ENCODE measurements around the gene CTSC.

DNA sequence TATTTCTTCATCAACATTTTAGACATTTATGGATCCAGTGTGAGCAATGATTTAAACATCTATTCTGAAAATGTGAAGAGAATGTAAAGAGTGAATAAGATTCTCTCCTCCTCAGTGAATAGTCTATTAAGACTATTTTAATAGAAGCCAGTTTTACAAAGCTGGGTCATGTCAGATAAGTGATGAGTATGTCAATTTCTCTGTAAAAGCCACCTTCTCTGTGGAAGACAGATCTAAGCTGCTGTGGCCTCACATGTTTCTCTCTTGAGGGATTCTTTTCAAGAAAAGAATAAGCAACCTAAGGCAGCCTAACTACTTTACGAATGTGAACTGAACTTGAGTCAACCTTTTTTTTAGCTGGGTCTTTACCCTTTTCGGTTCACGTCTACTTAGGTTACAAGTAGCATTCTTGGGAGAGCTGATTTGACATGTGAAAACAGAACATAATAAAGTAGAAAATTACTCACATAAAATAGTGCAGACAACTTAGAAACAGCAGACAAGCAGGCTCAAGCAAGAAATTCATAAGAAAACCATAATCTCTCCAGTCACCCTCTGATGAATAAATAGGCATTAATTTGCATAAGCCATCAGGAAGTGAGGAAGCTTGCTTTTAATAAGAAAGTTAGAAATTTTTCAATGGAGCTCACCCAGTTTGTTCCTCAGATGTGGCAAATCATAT is 9.9 kb downstream of the CTSC start:
- TF ChIP-seq CREM (CRISPR knock-in tag; IDR thresholded peaks at IDR 0.05) (no peak), ZNF121 (CRISPR knock-in tag; IDR thresholded peaks at IDR 0.05) (no peak), TEAD4 (CRISPR knock-in tag; IDR thresholded peaks at IDR 0.05) (no peak), FOXJ3 (CRISPR knock-in tag; IDR thresholded peaks at IDR 0.05; ENCODE audit: borderline replicate concordance) (no peak), ATF1 (CRISPR knock-in tag; IDR thresholded peaks at IDR 0.05) (no peak), FOXK1 (CRISPR knock-in tag; IDR thresholded peaks at IDR 0.05) (no peak), CREB1 (CRISPR knock-in tag; IDR thresholded peaks at IDR 0.05) (no peak), FOXP1 (CRISPR knock-in tag; IDR thresholded peaks at IDR 0.05; ENCODE audit: borderline replicate concordance) (no peak), ZNF416 (CRISPR knock-in tag; IDR thresholded peaks at IDR 0.05) (no peak), JUN (CRISPR knock-in tag; IDR thresholded peaks at IDR 0.05) (no peak)
- TF ChIP-seq, protein P1, sequence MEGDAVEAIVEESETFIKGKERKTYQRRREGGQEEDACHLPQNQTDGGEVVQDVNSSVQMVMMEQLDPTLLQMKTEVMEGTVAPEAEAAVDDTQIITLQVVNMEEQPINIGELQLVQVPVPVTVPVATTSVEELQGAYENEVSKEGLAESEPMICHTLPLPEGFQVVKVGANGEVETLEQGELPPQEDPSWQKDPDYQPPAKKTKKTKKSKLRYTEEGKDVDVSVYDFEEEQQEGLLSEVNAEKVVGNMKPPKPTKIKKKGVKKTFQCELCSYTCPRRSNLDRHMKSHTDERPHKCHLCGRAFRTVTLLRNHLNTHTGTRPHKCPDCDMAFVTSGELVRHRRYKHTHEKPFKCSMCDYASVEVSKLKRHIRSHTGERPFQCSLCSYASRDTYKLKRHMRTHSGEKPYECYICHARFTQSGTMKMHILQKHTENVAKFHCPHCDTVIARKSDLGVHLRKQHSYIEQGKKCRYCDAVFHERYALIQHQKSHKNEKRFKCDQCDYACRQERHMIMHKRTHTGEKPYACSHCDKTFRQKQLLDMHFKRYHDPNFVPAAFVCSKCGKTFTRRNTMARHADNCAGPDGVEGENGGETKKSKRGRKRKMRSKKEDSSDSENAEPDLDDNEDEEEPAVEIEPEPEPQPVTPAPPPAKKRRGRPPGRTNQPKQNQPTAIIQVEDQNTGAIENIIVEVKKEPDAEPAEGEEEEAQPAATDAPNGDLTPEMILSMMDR (IDR thresholded peaks at IDR 0.05) = no peak
- TF ChIP-seq, protein P2, sequence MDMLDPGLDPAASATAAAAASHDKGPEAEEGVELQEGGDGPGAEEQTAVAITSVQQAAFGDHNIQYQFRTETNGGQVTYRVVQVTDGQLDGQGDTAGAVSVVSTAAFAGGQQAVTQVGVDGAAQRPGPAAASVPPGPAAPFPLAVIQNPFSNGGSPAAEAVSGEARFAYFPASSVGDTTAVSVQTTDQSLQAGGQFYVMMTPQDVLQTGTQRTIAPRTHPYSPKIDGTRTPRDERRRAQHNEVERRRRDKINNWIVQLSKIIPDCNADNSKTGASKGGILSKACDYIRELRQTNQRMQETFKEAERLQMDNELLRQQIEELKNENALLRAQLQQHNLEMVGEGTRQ (CRISPR knock-in tag; IDR thresholded peaks at IDR 0.05) = no peak
